ENCODE measurements around the gene ABI1.

- TF ChIP-seq CTCF (IDR thresholded peaks at IDR 0.05; ENCODE audit: low read length), result no peak
- TF ChIP-seq EZH2 (IDR thresholded peaks at IDR 0.05; ENCODE audit: borderline replicate concordance, low read length), result no peak
Measured at GRCh38 chr10:26700884-26701630, 159.7 kb downstream of the ABI1 start.
